Measurements from ENCODE around the gene SIPA1L2.
"Not testable (repeated sequence)": the region's sequence is repeated elsewhere in the genome, so short reads cannot be mapped to it uniquely, and the experiment has no call there.

SIPA1L2 gene

DNA sequence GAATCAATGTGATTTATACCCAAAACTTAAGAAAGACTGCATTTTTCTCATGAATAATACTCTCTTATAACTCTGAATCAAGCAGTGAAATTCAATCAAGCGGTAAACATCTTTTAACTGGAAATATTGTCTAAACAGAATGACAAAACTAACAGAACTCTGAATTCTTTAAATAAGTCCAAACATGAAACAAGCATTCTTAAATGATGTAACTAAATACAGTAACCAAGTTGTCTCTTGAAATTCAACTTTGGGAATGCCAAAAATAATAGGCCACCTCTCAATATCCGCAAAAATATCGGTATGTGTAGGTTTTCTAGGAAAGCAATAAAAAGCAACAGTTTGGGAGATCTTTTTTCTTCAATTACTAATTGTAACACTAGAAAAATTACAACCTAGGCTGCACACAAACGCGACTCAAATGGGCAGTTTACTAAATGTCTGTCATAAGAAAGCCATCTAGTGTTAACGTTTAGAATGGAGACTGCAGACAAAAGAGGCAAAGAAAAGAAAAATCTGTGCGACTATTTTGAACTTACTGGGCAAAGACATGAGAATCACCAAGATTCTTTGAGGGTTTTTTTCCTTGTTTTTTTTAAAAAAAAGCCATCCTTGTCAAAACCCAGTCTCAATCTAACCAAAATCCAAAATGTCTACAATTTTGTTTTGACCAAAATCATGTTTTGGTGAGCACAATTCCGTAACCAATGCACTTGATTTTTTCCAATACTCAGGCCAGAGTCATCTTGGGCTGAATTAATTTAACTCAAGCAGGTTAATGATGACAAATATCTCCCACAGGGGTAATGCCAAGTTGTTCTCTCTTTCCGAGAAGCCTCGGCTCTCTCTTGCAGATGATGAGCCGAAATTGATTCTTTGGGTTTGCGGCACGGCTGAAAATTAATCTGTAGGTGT is 1.3 kb downstream of the SIPA1L2 start:
- peaks cover 39% of the 10 kb centered on the region for H3K27me3 Mint-ChIP-seq
- ATAC-seq = no peak
- peak in 1 of 2 donors; percentile 5 for DNase-seq
- H3K4me1 Mint-ChIP-seq = peaks cover 34% of the 10 kb centered on the region
- peak overlapping the region; percentile 92 to 94 for H3K4me3 Mint-ChIP-seq
- peak overlapping the region; percentile 81 to 95 for H3K27ac Mint-ChIP-seq
- H3K9me3 Mint-ChIP-seq = no peaks in the 10 kb centered on the region

DNA sequence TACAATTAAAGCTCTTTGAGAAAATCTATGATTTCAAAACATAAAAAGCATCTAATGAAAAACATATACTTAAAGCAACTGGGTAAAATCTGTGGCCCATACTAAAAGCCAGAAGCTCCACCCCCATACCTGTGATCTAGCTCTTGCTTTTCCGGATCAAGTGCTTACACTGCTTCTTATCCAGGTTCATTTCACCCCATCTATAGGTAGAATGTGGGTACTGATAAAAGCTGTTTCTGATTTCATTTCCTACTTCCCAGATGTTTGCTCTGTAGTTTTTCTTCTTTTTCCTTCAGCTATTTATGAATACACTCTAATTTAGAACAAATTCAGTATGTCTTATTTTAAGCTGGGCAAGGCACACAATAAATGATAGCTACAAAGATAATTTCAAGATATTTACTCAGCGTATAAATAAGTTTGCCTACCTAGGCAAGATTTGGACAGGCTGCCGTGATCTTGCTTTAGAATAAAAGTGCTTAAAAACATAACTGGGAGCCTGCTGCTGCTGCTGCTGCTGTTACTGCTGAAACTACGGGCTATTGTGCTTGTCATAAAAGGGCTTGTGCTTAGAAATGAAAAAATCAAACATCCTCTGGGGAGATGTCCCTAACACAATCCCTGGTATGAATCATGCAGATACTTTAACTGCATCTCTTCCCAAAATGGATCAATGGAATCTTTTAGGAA is 2.1 kb downstream of the SIPA1L2 start:
- ATAC-seq = no peak
- no peak for DNase-seq
- peaks cover 38% of the 10 kb centered on the region for H3K27me3 Mint-ChIP-seq
- no peak overlapping the region for H3K27ac Mint-ChIP-seq
- H3K4me1 Mint-ChIP-seq = peaks cover 34% of the 10 kb centered on the region
- peak overlapping the region; percentile 3 to 42 for H3K4me3 Mint-ChIP-seq
- H3K9me3 Mint-ChIP-seq = no peaks in the 10 kb centered on the region

DNA sequence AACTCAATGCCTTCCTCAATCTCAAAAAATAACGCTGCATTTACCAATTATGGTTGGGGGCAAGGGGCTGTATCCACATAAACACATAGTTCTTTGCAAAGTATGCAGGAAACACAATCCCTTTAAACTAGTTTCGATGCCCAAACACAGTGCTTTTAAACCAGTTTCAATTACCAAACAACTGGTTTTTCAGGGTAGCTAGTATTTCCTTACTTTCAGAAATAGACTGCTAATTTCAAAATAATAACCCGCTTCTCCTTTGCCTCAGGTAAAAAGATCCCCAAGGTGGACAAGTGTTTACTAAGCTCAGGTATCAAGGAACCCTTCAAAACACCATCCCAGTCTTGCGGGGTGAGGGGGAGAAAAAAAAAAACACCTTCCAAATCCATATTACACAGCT is 2.8 kb downstream of the SIPA1L2 start:
- DNase-seq = no peak
- Mint-ChIP-seq H3K9me3 (no peaks in the 10 kb centered on the region), H3K27ac (no peak overlapping the region), H3K27me3 (peaks cover 32% of the 10 kb centered on the region), H3K4me1 (peaks cover 34% of the 10 kb centered on the region), H3K4me3 (no peak overlapping the region)
- no peak for ATAC-seq

DNA sequence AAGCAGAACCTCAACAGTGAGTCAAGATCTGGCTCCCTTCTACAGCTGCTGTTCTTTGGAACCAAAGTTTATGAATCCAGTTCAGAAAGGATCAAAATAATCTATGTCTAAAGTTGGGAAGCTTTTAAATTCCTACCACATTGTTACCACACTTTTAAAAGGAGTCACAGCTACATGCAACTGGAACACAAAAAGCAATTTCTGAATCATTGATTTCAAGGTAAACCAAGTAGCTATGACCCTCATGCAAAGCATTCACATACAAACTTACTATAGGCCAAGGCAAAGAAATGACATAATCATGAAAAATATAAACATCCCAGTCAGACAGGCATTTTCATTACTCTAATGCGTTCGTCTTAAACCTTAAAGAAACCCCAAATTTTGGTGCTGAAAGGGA is 3.5 kb downstream of the SIPA1L2 start:
- peaks cover 37% of the 10 kb centered on the region for H3K4me1 Mint-ChIP-seq
- peaks cover 30% of the 10 kb centered on the region for H3K27me3 Mint-ChIP-seq
- H3K4me3 Mint-ChIP-seq = no peak overlapping the region
- no peak for ATAC-seq
- H3K27ac Mint-ChIP-seq = no peak overlapping the region
- no peaks in the 10 kb centered on the region for H3K9me3 Mint-ChIP-seq
- DNase-seq = no peak

DNA sequence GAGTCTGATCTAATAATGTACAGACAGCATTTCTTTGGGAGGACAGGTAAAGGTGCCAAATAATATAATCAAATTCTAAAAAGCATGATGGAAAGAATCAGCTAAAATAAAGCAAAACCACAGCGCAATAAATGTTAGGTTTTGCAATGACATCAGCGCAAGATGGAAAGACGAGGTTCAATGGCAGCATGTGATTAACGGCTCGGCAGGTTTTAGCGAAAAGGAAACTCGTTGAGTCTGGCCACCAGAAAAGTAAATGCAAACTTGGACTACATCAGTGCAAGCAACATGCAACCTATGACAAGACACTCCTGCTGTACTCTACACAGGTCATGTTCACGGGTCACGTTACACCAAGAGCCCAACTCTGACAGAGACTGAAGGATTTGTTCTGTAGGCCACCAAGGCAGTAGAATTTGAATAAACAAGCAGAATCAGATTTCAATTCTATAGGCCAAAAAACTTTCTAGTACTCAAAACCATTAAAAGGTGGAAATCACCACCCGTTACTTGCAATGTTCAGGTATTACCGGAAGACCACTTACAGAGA is 4.5 kb downstream of the SIPA1L2 start:
- peaks cover 30% of the 10 kb centered on the region for H3K27me3 Mint-ChIP-seq
- DNase-seq = no peak
- H3K9me3 Mint-ChIP-seq = no peaks in the 10 kb centered on the region
- no peak for ATAC-seq
- no peak overlapping the region for H3K4me3 Mint-ChIP-seq
- peaks cover 32% of the 10 kb centered on the region for H3K4me1 Mint-ChIP-seq
- H3K27ac Mint-ChIP-seq = no peak overlapping the region

DNA sequence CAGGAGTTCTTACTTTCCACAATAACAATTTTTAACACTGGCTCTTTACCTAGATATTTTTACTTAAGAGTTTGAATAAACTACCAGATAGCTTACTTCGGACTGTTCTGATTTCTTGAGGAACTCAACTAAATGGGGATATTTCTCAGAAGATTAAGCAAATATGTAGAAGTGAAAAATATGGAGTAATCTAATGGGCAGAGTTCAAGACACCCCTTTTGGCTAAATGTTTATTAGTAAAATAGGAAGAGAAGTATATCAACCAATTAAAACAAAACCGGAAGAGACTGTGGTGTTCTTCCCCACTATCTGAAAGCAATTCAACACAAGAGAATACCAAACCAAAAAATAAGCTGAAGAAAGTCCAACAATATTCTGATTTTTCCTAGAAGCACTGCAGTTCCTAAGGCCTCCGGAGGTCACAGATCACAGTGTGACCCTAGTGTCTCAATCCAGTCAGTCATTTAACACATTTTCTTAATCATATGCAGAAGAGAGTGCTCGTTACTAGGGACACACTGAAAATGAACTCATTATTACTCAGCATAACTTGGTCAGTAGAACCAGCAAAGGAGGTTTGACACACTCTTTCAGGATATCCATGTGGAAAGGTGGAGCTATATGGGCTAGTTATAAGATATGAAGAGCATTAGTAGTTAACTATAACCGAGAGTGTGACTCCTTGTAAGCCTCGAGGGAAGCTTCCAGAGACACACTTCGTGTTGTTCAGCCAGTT is 5.2 kb downstream of the SIPA1L2 start:
- ATAC-seq = no peak
- H3K4me1 Mint-ChIP-seq = peaks cover 32% of the 10 kb centered on the region
- peaks cover 30% of the 10 kb centered on the region for H3K27me3 Mint-ChIP-seq
- no peaks in the 10 kb centered on the region for H3K9me3 Mint-ChIP-seq
- no peak overlapping the region for H3K27ac Mint-ChIP-seq
- no peak overlapping the region for H3K4me3 Mint-ChIP-seq
- DNase-seq = no peak

DNA sequence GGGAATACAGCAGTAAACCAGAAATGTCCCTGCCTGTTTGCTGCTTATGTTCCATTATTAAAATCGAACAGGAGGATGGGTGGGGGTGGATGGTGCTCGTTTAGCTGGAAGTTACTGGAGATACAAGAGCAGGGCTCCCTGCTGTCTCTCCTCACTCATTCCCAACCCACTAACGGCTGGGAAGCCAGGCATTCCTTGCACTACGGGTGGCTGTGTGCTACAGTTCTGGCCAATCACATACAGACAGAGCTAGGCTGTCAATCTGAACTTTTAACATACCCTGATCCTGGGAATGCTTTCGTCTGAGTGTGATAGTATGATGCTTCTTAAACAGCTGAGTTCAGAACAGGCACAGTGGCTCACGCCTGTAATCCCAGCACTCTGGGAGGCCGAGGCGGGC is 7.0 kb downstream of the SIPA1L2 start:
- peaks cover 17% of the 10 kb centered on the region for H3K4me1 Mint-ChIP-seq
- H3K9me3 Mint-ChIP-seq = no peaks in the 10 kb centered on the region
- peaks cover 15% of the 10 kb centered on the region for H3K27me3 Mint-ChIP-seq
- ATAC-seq (no peak), DNase-seq (no peak)
- H3K27ac Mint-ChIP-seq = no peak overlapping the region
- H3K4me3 Mint-ChIP-seq = no peak overlapping the region

DNA sequence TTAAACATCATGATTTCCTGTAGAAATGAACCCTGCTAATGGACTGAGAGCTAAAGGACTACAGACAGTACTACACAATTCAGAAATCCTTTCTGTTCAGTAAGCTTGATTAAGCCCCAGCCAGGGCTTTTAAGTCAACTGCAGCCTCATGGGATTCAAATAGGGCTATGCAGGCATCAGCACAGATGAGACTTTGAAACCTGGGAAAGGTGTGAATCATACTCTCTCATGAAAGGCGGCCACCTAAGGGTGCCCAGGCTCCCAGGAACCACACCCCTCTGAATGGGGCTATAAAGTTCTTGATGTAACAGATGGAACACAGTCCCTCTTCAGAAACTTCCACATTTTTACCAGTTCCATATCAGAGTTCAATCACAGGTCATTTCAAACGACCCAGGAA is 7.6 kb downstream of the SIPA1L2 start:
- Mint-ChIP-seq H3K27ac (no peak overlapping the region), H3K4me3 (no peak overlapping the region), H3K27me3 (peaks cover 9% of the 10 kb centered on the region), H3K4me1 (peaks cover 11% of the 10 kb centered on the region), H3K9me3 (no peaks in the 10 kb centered on the region)
- DNase-seq = no peak
- no peak for ATAC-seq

DNA sequence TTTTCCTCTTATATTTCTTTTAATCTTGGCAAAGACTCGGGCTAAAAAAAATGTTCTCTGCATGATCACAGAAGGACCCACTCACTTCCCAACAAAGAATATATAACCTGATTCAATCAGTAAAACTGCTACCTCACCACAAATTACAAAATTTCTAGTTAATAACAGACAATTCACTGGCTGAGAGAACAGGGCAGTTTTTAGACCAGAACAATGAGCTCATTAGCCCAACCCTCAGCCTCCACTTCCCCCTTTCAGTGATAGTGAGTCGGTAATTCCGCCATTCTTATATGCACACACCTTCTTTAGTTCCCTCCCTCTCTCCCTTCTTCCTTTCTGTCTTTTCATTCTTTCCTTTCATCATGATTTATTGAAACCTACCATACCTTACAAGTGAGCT is 8.9 kb downstream of the SIPA1L2 start:
- H3K9me3 Mint-ChIP-seq = no peaks in the 10 kb centered on the region
- DNase-seq (no peak), ATAC-seq (no peak)
- H3K27ac Mint-ChIP-seq = no peak overlapping the region
- no peak overlapping the region for H3K4me3 Mint-ChIP-seq
- peaks cover 9% of the 10 kb centered on the region for H3K4me1 Mint-ChIP-seq
- peaks cover 6% of the 10 kb centered on the region for H3K27me3 Mint-ChIP-seq

DNA sequence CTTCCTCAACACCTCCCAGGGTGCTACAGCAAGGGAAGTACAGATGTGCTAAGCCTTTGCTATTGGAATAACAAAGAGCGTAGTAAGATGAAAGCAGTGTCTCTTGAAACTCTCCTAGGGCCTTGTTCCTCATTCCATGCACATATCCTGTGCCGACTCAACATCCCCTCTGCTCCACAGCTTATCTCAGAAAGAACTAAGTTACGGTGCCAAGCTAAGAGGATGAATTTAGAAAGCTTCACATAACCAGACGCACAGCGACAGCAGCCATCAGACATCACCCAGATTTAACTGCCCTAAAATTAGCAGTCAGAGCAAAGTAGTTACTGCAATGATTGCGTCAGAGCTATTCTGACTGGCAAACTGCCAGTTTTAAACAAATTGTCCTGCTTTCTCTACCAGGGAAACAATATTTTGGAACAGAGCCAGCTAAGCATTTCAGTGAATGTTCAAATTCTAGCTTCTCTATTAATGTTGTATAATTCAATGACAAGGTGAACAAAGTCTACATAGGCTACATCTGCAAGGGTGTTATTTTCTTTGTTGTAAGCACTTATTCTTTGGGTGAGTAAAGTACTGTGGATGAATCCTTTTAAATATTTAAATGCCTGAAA is 9.5 kb downstream of the SIPA1L2 start:
- Mint-ChIP-seq H3K27me3 (no peaks in the 10 kb centered on the region), H3K4me1 (peaks cover 9% of the 10 kb centered on the region), H3K27ac (no peak overlapping the region), H3K4me3 (no peak overlapping the region), H3K9me3 (no peaks in the 10 kb centered on the region)
- DNase-seq (no peak), ATAC-seq (no peak)

DNA sequence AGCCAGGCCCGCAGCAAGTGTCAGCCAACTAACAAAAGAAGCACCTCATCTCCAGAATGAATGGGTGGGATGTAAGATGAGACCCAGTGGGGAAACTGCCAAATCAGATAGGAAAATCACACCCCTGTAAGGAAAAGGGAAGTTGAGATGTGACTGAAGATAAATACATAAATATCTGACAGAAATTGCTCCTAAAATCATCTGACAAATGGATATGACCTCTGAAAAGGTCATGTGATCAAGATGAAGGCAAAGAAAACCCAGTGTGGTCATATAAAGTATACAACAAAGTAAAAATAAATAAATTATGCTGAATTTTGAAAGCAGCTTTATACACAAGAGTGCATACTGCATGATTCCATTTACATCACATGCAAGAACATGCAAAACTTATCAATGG is 12.7 kb downstream of the SIPA1L2 start:
- Mint-ChIP-seq H3K9me3 (no peaks in the 10 kb centered on the region), H3K4me3 (no peak overlapping the region), H3K27me3 (no peaks in the 10 kb centered on the region), H3K27ac (no peak overlapping the region), H3K4me1 (peaks cover 9% of the 10 kb centered on the region)
- no peak for DNase-seq
- no peak for ATAC-seq

DNA sequence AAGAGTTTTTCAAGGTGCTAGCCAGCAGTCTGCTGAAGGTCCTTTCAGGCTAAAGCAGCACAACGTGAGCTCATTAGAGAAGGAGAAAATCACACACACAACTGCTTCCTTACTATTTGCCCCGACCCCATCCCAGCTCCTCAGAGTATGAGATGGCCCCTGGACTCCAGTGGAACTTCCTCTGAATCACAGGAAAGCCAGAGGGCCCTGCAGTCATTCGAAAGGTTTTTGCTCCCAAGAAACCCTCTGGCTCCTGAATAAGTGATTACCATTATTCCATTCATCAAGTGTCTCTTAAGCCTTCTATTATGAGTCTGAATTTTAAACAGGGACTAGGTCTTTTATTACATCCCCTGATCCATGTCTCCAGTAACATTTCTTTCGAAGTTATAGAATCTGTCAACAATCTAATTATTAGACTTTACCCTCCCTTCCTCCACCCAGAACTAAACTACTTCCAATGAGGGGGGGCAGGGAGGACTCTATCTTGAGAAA is 14.6 kb downstream of the SIPA1L2 start:
- Mint-ChIP-seq H3K9me3 (no peaks in the 10 kb centered on the region), H3K4me3 (no peak overlapping the region), H3K4me1 (no peaks in the 10 kb centered on the region), H3K27me3 (no peaks in the 10 kb centered on the region), H3K27ac (no peak overlapping the region)
- no peak for DNase-seq
- ATAC-seq = no peak

DNA sequence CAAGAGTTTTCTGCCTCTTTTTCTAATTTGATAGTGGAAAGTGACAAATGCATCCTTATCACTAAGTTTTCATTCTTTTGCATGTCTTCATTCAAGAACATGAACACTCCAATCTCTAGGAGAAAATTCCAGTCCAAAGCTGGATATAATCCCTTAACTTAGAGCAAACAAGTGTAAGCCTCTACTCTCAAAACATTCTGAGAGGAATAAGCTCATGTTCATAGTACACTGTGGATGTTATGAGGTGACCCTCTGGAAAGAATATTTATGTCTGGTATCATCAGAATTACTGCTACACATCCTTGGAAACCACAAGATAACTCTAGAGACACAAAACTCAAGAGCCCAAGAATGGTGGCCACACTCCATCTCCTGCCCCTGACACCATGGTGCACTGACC is 15.1 kb downstream of the SIPA1L2 start:
- H3K27me3 Mint-ChIP-seq = no peaks in the 10 kb centered on the region
- H3K4me3 Mint-ChIP-seq = no peak overlapping the region
- H3K27ac Mint-ChIP-seq = no peak overlapping the region
- no peaks in the 10 kb centered on the region for H3K4me1 Mint-ChIP-seq
- DNase-seq (no peak), ATAC-seq (no peak)
- no peaks in the 10 kb centered on the region for H3K9me3 Mint-ChIP-seq

DNA sequence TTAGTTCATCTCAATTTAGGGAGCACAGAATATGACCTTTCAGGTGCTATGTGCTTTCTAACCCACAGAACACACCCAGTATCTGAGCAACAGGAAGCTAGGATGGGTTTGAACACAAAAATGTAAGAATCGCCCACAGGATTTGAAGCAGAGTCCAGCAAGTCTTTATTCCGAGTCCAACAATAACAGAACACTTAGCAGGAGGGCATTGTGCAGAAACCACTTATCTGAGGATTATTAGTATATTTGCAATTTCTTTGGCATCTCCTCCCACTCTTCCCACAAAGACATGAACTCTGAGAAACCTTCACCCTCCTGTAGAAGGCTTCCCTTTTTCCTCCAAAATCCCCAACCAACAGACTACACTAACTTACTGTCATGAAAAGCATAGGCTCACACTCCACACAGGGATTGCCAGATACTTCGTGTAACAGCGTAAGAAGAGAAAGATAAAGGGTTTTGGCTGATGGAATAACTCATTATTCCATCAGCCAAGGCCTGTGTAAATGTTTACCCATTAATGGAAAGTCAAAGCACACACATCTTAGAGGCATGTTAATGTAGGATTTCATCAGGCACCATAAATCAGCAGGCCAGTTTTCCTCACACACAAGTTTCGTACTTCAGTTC is 16.1 kb downstream of the SIPA1L2 start:
- DNase-seq (no peak), ATAC-seq (no peak)
- H3K4me3 Mint-ChIP-seq = no peak overlapping the region
- H3K4me1 Mint-ChIP-seq = no peaks in the 10 kb centered on the region
- H3K27ac Mint-ChIP-seq = no peak overlapping the region
- no peaks in the 10 kb centered on the region for H3K27me3 Mint-ChIP-seq
- H3K9me3 Mint-ChIP-seq = no peaks in the 10 kb centered on the region

DNA sequence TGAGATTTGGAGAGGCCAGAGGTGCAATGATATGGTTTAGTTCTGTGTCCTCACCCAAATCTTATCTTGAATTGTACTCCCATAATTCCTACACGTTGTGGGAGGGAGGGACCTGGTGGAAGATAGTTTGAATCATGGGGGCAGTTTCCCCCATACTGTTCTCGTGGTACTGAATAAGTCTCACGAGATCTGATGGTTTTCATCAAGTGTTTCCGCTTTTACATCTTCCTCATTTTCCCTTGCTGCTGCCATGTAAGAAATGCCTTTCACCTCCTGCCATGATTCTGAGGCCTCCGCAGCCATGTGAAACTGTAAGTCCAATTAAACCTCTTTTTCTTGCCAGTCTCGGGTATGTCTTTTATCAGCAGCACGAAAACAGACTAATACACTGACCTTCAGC is 17.1 kb downstream of the SIPA1L2 start:
- not testable (repeated sequence) for H3K27me3 Mint-ChIP-seq, H3K4me1 Mint-ChIP-seq, DNase-seq, H3K9me3 Mint-ChIP-seq, H3K27ac Mint-ChIP-seq, ATAC-seq, H3K4me3 Mint-ChIP-seq
